NCI-H748 (cell line): Measurements from ENCODE around the gene ENO2.

Experiments used
- DNase-seq: peaks from one replicate; lab custom pipeline; 2025; ENCODE audit not compliant: unreplicated experiment; lab: John Stamatoyannopoulos, UW

Gene ENO2

DNA sequence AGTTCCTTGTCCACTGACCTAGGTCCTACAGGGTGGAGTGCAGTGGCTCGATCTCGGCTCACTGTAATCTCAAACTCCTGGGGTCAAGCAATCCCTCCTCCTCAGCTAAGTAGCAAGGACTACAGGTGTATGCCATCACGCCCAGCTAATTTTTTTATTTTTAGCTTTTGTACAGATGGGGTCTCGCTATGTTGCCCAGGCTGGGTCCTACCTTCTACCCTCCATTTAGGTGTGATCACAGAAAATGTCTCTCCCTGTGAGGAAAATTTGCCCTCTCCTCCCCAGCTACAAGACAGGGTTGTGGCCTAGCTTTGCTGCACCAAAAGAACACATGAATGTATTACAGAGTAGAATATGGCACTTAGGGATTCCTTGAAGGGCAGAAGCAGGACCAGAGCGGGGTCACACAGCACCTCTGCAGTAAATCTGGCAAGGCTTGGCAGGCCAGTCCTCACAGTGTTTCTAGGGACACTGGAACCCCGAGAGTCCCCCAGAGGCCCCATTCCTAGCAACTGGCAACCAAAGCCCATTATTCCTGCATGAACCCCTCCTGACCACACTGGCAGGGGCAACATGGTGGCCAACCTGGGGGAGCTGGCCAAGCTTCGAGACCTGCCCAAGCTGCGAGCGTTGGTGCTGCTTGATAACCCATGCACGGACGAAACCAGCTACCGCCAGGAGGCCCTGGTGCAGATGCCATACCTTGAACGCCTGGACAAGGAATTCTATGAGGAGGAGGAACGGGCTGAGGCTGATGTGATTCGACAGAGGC is 2.0 kb upstream of the ENO2 start:
- DNase-seq: no peak

DNA sequence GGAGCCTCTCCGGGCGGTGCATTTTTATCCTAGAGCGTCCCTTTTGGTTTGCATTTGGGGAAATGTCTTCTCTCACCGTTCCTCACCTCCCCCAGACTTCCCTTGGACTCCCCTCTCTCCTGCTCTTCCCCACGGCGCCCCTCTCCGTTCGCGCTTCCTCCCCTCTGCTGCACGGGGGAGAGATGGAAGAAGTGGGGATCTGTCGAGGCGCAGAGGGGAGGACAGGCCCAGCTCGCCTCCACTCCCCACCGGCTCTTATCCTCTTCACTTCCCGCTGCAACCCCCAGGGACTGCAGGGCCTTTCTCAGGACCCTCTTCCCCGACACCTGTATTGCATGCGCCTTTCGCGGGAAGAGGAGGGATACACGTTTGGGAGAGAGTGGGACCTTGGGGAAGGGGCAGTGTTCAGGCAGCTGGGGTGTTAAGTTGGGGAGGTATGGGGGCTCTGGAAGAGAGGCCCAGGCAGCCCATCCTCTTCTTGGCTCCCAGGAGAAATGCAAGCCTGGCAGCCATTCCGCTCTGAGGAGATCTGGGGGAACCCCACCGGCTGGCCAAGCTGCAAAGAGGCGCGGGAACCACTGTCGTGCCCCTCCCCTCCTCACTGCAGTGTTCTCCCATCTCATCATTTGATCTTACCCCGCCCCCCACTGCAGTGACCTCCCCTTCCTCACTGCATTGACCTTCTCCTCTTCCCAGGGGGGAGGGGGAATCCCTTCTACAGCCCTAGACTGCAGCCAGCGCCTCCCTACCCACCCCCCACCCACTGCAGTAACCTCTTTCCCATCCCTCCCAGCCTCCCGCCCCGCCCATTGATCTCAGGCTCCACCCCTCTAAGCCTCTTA is 788 bp downstream of the ENO2 start:
- peak; percentile 62 for DNase-seq

GRCh38 chr12:6915789-6916285 is 1.5 kb downstream of the ENO2 start:
- DNase-seq: no peak

DNA sequence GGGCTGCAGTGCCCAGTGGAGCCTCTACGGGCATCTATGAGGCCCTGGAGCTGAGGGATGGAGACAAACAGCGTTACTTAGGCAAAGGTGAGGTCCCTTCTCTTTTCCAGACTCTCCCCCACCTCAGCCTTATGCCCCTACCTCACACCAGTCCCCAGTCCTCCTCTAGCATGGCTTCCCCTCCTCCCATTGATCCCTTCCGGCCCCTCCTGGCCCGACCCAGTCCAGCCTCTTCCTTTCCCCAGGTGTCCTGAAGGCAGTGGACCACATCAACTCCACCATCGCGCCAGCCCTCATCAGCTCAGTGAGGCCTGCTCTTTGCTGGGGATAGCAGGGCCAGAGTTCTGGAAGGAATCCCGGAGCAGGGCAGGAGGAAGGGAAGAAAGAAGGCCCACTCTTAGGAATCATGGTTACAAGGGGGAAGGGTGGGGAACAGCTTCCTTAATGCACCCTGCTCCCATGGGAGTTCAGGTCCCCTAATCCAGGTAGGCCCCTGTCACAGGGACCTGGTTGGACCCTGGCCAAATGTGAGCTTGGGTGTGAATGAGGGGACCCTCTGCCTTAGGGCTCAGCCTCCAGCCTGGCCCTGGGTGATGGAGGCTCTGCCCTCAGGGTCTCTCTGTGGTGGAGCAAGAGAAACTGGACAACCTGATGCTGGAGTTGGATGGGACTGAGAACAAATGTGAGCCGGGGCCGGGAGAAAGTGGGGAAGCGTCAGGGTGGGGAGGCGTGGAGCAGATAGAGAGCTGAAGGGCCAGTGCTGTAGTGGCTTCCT is 2.2 kb downstream of the ENO2 start:
- no peak for DNase-seq

DNA sequence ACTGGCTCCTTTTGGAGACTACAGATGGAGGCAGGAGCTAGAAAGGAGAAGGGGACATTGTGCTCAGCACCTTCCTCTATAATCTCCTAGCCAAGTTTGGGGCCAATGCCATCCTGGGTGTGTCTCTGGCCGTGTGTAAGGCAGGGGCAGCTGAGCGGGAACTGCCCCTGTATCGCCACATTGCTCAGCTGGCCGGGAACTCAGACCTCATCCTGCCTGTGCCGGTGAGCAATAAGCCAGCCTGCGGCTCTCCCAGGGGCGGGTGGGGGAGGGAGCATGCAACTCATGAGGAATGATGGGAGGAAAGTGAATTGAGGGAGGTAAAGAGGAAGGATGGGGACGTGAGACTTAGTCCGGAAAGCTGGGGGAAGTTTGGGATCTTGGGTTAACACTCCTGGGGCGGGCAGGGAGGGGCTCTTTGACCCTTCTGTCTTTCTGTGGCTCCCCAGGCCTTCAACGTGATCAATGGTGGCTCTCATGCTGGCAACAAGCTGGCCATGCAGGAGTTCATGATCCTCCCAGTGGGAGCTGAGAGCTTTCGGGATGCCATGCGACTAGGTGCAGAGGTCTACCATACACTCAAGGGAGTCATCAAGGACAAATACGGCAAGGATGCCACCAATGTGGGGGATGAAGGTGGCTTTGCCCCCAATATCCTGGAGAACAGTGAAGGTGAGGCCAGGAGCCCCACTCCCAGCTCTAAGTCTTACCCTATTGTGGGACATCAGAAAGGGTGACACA is 3.3 kb downstream of the ENO2 start:
- no peak for DNase-seq

DNA sequence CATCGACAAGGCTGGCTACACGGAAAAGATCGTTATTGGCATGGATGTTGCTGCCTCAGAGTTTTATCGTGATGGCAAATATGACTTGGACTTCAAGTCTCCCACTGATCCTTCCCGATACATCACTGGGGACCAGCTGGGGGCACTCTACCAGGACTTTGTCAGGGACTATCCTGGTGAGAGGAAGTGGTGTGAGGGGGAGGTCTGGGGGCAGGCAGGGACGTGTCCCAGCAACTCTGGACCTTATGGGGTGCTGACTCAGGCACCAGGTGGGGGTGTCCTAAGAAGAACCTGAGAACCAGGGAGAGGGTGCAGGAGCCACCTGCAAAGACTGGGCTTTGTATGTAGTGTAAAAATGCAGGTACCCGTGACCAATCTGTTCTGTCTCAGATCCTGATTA is 5.2 kb downstream of the ENO2 start:
- no peak for DNase-seq

DNA sequence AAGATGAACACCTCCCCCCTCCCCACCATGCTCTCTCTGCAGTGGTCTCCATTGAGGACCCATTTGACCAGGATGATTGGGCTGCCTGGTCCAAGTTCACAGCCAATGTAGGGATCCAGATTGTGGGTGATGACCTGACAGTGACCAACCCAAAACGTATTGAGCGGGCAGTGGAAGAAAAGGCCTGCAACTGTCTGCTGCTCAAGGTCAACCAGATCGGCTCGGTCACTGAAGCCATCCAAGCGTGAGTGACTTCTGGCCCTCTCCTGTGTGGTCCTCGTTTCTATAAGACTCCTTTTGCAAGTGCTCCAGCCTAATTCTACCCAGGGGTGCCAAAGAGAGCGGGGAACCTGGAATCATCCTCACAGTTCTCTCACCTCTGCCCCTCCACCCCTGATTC is 7.2 kb downstream of the ENO2 start:
- DNase-seq: no peak

GRCh38 chr12:6921996-6922946 is 7.9 kb downstream of the ENO2 start:
- no peak for DNase-seq

DNA sequence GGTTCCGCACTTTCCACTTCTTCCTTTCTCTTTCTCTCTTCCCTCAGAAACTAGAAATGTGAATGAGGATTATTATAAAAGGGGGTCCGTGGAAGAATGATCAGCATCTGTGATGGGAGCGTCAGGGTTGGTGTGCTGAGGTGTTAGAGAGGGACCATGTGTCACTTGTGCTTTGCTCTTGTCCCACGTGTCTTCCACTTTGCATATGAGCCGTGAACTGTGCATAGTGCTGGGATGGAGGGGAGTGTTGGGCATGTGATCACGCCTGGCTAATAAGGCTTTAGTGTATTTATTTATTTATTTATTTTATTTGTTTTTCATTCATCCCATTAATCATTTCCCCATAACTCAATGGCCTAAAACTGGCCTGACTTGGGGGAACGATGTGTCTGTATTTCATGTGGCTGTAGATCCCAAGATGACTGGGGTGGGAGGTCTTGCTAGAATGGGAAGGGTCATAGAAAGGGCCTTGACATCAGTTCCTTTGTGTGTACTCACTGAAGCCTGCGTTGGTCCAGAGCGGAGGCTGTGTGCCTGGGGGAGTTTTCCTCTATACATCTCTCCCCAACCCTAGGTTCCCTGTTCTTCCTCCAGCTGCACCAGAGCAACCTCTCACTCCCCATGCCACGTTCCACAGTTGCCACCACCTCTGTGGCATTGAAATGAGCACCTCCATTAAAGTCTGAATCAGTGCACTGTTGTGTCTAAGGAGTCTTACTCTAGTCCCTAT is 8.8 kb downstream of the ENO2 start:
- no peak for DNase-seq

DNA sequence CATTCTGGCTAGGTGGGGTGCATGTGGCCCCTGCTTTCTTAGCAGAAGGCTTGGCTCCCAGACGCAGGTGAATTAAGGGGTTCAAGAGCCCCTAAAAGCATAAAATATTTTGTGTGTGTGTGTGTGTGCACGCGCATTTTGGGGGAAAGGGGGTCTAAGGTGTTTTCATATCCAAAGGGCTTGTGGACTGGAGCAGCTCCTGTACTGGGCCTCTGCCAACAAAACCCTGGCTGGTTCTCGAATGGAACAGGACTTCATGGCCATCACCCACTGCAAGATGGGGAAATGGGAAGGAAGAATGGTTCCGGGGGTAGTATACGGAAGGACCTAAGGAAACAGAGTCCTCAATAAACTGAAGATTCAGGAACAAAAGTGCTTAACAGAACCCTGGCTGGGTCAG is 9.5 kb downstream of the ENO2 start:
- DNase-seq: no peak

DNA sequence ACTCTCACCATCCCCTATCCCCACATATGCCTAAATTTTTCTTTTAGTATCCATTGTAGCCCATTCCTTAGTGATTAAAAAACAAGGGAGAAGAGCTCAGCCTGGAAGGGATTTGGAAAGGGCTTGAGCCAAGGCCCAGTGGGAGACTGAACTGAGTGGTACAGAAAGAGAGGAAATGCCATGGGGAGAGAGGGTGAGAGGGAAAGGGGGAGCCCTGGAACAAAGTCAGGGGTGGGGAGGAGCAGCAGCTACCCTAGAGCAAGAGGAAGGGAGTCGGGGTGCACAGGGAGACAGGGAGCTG is 10.8 kb downstream of the ENO2 start:
- no peak for DNase-seq

GRCh38 chr12:6925540-6926279 is 11.3 kb downstream of the ENO2 start:
- DNase-seq: no peak

DNA sequence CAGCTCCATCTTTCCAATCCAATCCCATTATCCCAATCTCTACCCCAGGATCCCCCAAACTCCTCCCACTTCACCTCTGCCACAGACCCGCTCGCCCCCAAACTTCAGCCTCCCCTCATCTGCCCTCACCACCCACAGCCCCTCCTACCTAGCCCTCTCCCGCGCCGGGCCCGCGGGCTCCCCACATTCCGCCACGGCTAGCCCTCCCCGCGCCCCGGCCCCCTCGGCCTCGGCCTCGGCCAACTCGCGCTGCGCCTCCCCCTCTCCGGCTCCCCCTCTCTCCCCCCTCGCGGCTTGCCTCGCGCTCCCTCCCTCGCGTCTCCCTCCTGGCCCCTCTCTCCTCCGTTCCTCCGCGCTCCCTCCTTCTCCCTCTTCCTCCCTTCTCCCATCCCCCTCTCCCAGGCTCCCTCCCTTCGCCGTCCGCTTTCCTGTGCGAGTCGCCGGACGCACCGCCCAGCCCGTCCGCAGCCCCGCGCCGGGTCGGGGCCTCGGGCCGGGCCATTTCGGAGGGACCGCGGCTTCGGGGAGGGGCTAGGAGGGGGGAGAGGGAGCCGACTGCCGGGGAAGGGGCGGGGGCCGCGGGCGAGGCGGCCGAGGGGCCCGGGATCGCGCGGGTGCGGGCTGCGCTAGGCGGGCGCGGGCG is 13.1 kb downstream of the ENO2 start, which contains the start of gene ATN1:
Gene ATN1, plus strand, starts transcription at position 581 of the 643 bp plus-strand sequence. CDS start 6,043 bp downstream, outside the sequence.
- peak; percentile 60 for DNase-seq

GRCh38 chr12:6928022-6928702 is 13.8 kb downstream of the ENO2 start:
- DNase-seq: no peak

GRCh38 chr12:6928703-6929407 is 14.5 kb downstream of the ENO2 start:
- no peak for DNase-seq
